ENCODE data around the gene AIMP1.
"Not testable (repeated sequence)": the region's sequence is repeated elsewhere in the genome, so short reads cannot be mapped to it uniquely, and the experiment has no call there.

DNA sequence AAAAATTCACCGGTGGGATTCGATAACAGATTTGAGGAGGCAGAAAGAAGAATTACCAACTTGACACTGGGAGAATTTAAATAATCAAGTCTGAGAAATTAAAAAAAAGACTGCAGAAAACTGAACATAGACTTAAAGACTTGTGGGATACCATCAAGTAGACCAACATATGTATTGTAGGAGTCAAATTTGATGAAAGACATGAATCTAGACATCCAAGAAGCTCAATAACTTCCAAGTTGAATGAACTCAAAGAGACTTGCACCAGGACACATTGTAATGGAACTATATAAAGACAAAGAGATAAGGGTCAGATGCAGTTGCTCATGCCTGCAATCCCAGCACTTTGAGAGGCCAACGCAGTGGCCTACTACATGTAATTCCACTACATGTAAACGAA, 82.5 kb downstream of the AIMP1 start:
- TF ChIP-seq, protein P1, sequence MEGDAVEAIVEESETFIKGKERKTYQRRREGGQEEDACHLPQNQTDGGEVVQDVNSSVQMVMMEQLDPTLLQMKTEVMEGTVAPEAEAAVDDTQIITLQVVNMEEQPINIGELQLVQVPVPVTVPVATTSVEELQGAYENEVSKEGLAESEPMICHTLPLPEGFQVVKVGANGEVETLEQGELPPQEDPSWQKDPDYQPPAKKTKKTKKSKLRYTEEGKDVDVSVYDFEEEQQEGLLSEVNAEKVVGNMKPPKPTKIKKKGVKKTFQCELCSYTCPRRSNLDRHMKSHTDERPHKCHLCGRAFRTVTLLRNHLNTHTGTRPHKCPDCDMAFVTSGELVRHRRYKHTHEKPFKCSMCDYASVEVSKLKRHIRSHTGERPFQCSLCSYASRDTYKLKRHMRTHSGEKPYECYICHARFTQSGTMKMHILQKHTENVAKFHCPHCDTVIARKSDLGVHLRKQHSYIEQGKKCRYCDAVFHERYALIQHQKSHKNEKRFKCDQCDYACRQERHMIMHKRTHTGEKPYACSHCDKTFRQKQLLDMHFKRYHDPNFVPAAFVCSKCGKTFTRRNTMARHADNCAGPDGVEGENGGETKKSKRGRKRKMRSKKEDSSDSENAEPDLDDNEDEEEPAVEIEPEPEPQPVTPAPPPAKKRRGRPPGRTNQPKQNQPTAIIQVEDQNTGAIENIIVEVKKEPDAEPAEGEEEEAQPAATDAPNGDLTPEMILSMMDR (IDR thresholded peaks at IDR 0.05) = not testable (repeated sequence)
- TF ChIP-seq ZFX (IDR thresholded peaks at IDR 0.05; ENCODE audit: borderline replicate concordance) = not testable (repeated sequence)

Measured in 22Rv1 (cell line).